Measurements from ENCODE around the gene ANKZF1.
A peak's percentile ranks its signal among the peaks of the same experiment; 100 is the strongest.

Gene ANKZF1

DNA sequence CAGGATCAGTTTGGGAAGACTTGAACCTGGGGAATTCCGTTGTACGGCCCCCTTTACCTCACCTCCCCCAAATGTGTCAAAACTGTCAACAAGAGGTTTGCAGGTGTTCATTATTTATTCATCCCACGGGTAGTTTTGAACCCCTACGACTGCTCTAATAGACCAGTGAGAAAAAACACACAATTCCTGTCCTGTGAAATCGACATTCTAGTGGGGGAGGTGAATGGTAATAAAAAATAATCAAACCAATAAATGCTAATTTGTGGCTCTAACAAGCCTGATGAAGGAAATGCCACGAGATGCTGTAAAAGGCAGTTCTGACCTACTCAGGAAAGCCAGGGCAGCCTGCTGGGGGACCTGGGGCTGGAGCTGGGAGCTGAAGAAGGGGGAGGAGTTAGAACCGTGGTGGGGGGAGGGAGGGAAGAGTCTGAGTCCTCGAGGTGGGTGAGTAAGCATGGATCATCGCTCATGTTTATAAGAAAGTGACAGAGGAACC lies 49.1 kb downstream of the ANKZF1 start:
- 14% methylated on average over 6 of the region's 9 CpGs for WGBS
- peak overlapping the region; percentile 62 for H3K4me3 ChIP-seq (ENCODE audit: low read length)

DNA sequence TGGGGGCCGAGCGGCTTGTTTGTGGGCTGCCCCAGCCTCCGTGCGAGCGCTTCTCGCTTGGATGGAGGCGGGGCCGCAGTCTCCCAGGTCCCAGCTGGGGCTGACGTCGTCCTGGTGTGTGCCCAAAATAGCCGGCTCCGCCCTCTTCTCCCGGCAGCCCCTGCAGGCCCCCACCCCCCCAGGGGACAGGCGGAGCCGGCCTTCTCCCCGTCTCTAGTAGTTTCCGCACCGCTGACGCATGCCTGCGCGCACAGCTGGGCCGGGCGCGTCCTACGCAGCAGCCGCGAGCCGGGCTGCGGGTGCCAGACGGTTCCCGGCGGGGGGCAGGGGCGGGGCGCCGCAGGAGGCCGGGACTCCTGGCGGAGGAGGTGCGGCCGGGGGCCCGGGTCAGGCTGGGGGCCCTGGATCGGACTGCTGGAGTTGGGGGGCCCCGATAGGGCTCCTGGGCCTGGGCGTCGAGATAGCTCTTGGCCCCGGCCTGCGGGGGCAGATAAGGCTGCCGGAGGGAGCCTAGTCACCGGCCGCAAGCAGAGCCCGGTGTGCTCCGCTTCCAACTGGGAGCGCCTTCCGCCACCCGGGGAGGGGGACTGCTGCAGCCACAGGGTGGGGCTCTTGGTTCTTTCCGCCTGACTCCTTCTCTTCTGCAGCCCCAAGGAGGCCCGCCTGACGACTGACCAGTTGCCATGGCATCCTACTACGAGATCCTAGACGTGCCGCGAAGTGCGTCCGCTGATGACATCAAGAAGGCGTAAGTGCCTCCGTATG lies 49.7 kb downstream of the ANKZF1 start, which contains the start of gene DNAJB2:
DNAJB2 (plus strand) TSS at position 216 of the 765 bp plus-strand sequence; CDS start at position 684, 468 bp downstream.
- Histone ChIP-seq H3K27ac (ENCODE audit: low read depth, low read length) (peak within 1 kb of the TSS; percentile 75; the same call in 1 of the 2 replicates), H3K4me1 (ENCODE audit: insufficient read depth, low read length) (peaks cover 17% of the 10 kb centered on the region), H3K9me3 (ENCODE audit: insufficient read depth, low read depth, low read length) (no peaks in the 10 kb centered on the region), H3K27me3 (ENCODE audit: insufficient read depth, low read length) (no peaks in the 10 kb centered on the region), H3K36me3 (ENCODE audit: insufficient read depth, low read length) (peaks cover 13% of the 10 kb centered on the region), H3K9ac (ENCODE audit: low read depth, low read length) (peak within 1 kb of the TSS; percentile 32), H3K4me3 (ENCODE audit: low read length) (peak within 1 kb of the TSS; percentile 62)
- under 1% methylated on average over 65 of the region's 65 CpGs for WGBS

More for the DNA sequence above, 49.1 kb downstream of the ANKZF1 start:
- peak overlapping the region; percentile 32; the same call in 1 of the 2 replicates for H3K9ac ChIP-seq (ENCODE audit: low read depth, low read length)
- H3K27me3 ChIP-seq (ENCODE audit: insufficient read depth, low read length): no peaks in the 10 kb centered on the region
- no peaks in the 10 kb centered on the region for H3K9me3 ChIP-seq (ENCODE audit: insufficient read depth, low read depth, low read length)
- peaks cover 20% of the 10 kb centered on the region for H3K4me1 ChIP-seq (ENCODE audit: insufficient read depth, low read length)
- H3K27ac ChIP-seq (ENCODE audit: low read depth, low read length): peak overlapping the region; percentile 75; the same call in 1 of the 2 replicates
- peaks cover 13% of the 10 kb centered on the region for H3K36me3 ChIP-seq (ENCODE audit: insufficient read depth, low read length)

DNA sequence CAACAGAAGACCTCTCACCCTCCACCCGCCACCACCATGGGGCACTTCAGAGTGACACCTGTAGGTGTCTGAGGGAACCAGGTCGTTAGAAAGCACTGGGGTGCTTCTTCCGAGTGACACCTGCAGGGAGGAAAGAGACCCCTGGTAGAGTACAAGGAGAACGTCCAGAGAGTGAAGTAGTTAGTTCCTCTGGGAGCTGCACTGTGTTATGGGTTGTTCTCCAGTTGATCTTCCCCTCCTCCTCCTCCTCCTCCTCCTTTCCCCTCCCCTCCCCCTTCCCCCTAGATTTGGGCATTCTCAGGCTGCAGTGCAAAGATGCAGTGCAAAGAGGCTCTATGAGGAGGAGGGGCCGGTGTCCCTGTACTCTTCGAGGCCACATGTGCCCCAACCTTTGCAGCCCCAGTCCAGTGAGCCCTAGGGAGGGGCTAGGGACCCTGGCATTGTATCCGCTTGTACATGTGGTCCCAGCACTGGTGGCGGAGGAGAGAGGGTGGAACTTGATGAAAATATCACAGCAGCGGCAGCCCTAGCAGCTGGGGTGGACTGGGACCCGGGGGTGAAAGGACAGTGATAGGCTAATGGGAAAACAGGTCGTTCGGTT lies 50.4 kb downstream of the ANKZF1 start:
- 45% methylated on average over 12 of the region's 12 CpGs for WGBS
- peak overlapping the region; percentile 75; the same call in 1 of the 2 replicates for H3K27ac ChIP-seq (ENCODE audit: low read depth, low read length)
- H3K4me3 ChIP-seq (ENCODE audit: low read length): peak overlapping the region; percentile 62
- H3K9ac ChIP-seq (ENCODE audit: low read depth, low read length): peak overlapping the region; percentile 32; the same call in 1 of the 2 replicates
- peaks cover 15% of the 10 kb centered on the region for H3K4me1 ChIP-seq (ENCODE audit: insufficient read depth, low read length)
- no peaks in the 10 kb centered on the region for H3K27me3 ChIP-seq (ENCODE audit: insufficient read depth, low read length)
- peaks cover 15% of the 10 kb centered on the region for H3K36me3 ChIP-seq (ENCODE audit: insufficient read depth, low read length)
- H3K9me3 ChIP-seq (ENCODE audit: insufficient read depth, low read depth, low read length): no peaks in the 10 kb centered on the region

DNA sequence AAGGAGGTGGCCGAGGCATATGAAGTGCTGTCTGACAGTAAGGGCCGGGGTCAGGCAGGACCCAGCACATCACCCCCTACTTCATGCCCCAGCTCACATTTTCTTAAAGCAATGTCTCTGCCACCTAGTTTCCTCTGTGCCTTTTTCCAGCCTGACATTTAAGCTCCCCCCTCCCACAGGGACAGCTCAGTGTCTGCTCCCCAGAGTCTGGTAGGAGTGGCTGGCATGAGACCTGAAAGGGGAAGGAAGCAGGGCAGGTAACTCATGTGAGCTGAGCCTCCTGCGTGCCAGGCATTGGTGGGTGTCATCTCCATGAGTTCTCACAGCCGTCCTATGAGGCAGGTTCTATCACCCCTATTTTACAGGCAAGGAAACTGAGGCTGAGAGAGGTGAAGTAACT lies 51.0 kb downstream of the ANKZF1 start:
- Histone ChIP-seq H3K9me3 (ENCODE audit: insufficient read depth, low read depth, low read length) (no peaks in the 10 kb centered on the region), H3K4me1 (ENCODE audit: insufficient read depth, low read length) (peaks cover 15% of the 10 kb centered on the region), H3K27me3 (ENCODE audit: insufficient read depth, low read length) (no peaks in the 10 kb centered on the region), H3K9ac (ENCODE audit: low read depth, low read length) (no peak overlapping the region), H3K4me3 (ENCODE audit: low read length) (no peak overlapping the region), H3K27ac (ENCODE audit: low read depth, low read length) (no peak overlapping the region), H3K36me3 (ENCODE audit: insufficient read depth, low read length) (peaks cover 15% of the 10 kb centered on the region)
- 91% methylated on average over 4 of the region's 4 CpGs for WGBS

DNA sequence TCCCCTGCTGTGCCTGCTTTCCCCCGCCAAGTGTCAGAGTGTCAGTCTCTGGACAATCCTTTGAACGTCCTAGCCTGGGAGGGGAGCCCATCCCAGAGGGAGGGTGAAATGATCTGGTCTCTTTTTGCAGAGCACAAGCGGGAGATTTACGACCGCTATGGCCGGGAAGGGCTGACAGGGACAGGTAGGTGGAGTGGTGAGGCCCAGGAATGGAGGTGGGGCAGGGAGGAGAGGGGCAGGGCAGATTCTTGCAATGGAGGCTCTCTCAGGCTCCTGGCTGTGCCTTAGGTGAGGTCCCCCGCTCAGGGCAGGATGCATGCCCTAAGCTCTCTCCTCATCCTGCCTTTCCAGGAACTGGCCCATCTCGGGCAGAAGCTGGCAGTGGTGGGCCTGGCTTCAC lies 52.0 kb downstream of the ANKZF1 start:
- Histone ChIP-seq H3K27ac (ENCODE audit: low read depth, low read length) (no peak overlapping the region), H3K27me3 (ENCODE audit: insufficient read depth, low read length) (no peaks in the 10 kb centered on the region), H3K4me1 (ENCODE audit: insufficient read depth, low read length) (peaks cover 19% of the 10 kb centered on the region), H3K4me3 (ENCODE audit: low read length) (no peak overlapping the region), H3K9me3 (ENCODE audit: insufficient read depth, low read depth, low read length) (no peaks in the 10 kb centered on the region), H3K36me3 (ENCODE audit: insufficient read depth, low read length) (peaks cover 15% of the 10 kb centered on the region), H3K9ac (ENCODE audit: low read depth, low read length) (no peak overlapping the region)
- WGBS: 71% methylated on average over 8 of the region's 8 CpGs

DNA sequence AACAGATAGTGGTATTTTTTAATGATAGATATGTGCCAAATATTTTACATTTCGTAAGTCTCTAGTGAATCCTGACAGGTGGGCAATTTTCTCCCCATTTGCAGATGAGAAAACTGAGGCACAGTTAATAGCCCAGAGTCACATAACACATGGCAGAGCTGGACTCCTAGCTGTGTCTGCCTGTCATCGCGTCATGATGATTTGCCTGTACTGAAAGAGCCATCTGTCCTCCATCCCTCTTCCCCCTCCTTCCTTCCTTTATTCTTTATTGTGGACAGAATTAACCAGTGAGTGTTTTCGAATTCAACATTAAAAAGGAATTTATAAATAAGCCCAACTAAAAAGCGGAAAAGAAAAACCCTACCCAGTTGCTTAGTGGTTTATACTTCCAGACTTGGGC lies 52.8 kb downstream of the ANKZF1 start:
- no peak overlapping the region for H3K4me3 ChIP-seq (ENCODE audit: low read length)
- peaks cover 16% of the 10 kb centered on the region for H3K4me1 ChIP-seq (ENCODE audit: insufficient read depth, low read length)
- H3K27ac ChIP-seq (ENCODE audit: low read depth, low read length): no peak overlapping the region
- 96% methylated on average over 5 of the region's 5 CpGs for WGBS
- no peaks in the 10 kb centered on the region for H3K9me3 ChIP-seq (ENCODE audit: insufficient read depth, low read depth, low read length)
- H3K9ac ChIP-seq (ENCODE audit: low read depth, low read length): no peak overlapping the region
- H3K36me3 ChIP-seq (ENCODE audit: insufficient read depth, low read length): peaks cover 15% of the 10 kb centered on the region
- H3K27me3 ChIP-seq (ENCODE audit: insufficient read depth, low read length): no peaks in the 10 kb centered on the region

DNA sequence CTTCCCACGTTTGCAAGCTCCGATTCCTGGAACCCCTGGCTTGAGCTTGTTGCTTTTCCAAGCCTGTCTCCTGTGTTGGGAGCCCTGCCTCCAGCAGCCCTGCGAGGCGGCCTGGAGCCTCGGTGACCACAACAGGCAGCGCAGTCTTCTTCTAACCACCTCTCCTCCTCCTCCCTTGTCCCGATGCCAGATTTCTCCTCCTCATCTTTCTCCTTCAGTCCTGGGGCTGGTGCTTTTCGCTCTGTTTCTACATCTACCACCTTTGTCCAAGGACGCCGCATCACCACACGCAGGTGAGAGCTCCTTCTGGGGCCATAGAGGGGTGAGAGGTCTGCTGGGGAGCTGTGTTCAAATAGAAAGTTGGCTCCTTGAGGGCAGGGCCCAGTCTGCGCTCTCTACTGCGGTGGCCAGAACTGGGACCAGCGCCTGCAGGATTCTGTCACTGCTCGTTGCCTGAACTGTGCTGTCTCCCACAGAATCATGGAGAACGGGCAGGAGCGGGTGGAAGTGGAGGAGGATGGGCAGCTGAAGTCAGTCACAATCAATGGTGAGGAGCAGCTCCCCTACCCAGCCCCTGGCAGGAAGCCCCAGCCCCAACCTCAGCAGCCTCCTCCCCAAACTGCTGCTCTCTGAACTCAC lies 53.5 kb downstream of the ANKZF1 start:
- H3K36me3 ChIP-seq (ENCODE audit: insufficient read depth, low read length): peaks cover 15% of the 10 kb centered on the region
- 93% methylated on average over 17 of the region's 17 CpGs for WGBS
- peaks cover 12% of the 10 kb centered on the region for H3K4me1 ChIP-seq (ENCODE audit: insufficient read depth, low read length)
- H3K4me3 ChIP-seq (ENCODE audit: low read length): no peak overlapping the region
- no peak overlapping the region for H3K27ac ChIP-seq (ENCODE audit: low read depth, low read length)
- H3K27me3 ChIP-seq (ENCODE audit: insufficient read depth, low read length): no peaks in the 10 kb centered on the region
- no peaks in the 10 kb centered on the region for H3K9me3 ChIP-seq (ENCODE audit: insufficient read depth, low read depth, low read length)
- no peak overlapping the region for H3K9ac ChIP-seq (ENCODE audit: low read depth, low read length)

DNA sequence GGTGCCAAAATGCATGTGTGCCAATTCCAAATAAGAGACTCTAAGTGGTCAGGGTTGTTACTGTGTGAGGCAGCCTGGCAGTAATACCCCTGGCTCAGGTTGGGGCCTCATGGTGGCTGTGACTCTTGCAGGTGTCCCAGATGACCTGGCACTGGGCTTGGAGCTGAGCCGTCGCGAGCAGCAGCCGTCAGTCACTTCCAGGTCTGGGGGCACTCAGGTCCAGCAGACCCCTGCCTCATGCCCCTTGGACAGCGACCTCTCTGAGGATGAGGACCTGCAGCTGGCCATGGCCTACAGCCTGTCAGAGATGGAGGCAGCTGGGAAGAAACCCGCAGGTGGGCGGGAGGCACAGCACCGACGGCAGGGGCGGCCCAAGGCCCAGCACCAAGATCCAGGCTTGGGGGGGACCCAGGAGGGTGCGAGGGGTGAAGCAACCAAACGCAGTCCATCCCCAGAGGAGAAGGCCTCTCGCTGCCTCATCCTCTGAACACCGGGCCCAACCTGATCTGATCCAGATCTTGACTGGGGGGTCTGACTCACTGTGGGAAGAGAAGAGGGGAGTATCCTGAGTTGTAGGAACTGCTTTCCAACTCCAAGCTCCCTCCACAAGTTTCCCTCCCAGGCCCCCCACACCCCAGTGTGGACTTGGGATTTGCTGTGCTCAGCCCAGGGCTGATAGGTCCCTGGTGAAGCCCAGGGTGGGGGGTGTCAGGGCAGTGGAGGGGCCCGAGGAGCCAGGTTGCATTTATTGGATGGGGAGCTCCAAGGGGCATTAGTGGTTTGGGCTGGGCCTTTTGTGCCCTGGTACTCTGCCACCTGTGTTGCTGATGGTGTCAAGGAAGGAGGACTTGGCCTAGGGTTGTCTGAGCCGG lies 55.1 kb downstream of the ANKZF1 start:
- WGBS: 94% methylated on average over 16 of the region's 16 CpGs

DNA sequence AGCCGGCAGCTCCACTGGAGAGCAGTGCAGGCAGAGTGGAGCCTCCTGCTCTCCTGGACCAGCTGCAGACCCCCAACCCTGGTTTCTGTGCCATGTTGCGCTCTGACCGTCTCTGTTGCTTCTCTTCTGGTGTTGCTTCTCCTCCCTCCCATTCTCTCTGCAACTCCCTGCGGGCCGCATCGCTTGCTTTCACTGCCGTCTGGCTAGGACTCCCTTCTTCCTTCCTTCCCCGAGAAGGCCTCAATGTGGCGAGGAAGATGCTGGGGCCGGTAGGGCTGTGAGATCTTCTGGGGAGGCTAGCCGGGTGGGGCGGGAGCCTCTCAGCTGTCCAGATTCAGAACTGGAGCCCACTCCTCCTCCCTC lies 55.7 kb downstream of the ANKZF1 start:
- H3K27ac ChIP-seq (ENCODE audit: low read depth, low read length): no peak overlapping the region
- 95% methylated on average over 12 of the region's 12 CpGs for WGBS
- H3K36me3 ChIP-seq (ENCODE audit: insufficient read depth, low read length): peaks cover 15% of the 10 kb centered on the region
- no peak overlapping the region for H3K9ac ChIP-seq (ENCODE audit: low read depth, low read length)
- H3K4me3 ChIP-seq (ENCODE audit: low read length): no peak overlapping the region
- H3K4me1 ChIP-seq (ENCODE audit: insufficient read depth, low read length): peaks cover 5% of the 10 kb centered on the region; the same call in 1 of the 2 replicates
- no peaks in the 10 kb centered on the region for H3K9me3 ChIP-seq (ENCODE audit: insufficient read depth, low read depth, low read length)
- H3K27me3 ChIP-seq (ENCODE audit: insufficient read depth, low read length): no peaks in the 10 kb centered on the region

More for the DNA sequence above, 55.1 kb downstream of the ANKZF1 start:
- Histone ChIP-seq H3K27ac (ENCODE audit: low read depth, low read length) (no peak overlapping the region), H3K9me3 (ENCODE audit: insufficient read depth, low read depth, low read length) (no peaks in the 10 kb centered on the region), H3K4me3 (ENCODE audit: low read length) (no peak overlapping the region), H3K27me3 (ENCODE audit: insufficient read depth, low read length) (no peaks in the 10 kb centered on the region), H3K36me3 (ENCODE audit: insufficient read depth, low read length) (peaks cover 15% of the 10 kb centered on the region), H3K9ac (ENCODE audit: low read depth, low read length) (no peak overlapping the region), H3K4me1 (ENCODE audit: insufficient read depth, low read length) (peaks cover 5% of the 10 kb centered on the region; the same call in 1 of the 2 replicates)

DNA sequence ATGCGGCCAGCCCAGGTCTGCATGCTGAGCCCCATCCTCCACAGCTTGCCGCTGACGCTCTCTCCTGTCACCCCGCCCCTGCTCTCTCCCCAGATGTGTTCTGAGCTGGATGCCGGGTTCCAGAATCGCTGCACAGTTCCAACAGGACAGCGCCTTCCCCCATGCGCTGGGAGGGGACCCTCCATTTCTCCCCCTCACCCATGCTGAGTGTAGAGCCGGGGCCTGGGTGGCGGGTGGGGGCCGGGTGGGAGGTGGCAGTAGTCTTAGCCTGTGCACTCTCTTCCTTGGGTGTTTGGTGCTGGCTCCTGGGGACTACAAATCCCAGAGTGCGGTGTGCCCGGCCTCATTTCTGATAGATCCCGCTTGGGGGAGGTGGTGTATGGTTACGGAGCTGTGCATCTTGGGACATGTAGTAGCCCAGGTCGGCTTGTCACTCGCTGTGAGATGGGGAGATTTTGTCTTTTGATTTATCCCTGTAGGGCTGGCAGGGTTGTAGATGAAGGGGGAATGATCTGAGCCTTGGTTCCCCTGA lies 56.4 kb downstream of the ANKZF1 start:
- H3K27me3 ChIP-seq (ENCODE audit: insufficient read depth, low read length): no peaks in the 10 kb centered on the region
- H3K36me3 ChIP-seq (ENCODE audit: insufficient read depth, low read length): peaks cover 14% of the 10 kb centered on the region
- WGBS: 74% methylated on average over 13 of the region's 17 CpGs
- H3K9me3 ChIP-seq (ENCODE audit: insufficient read depth, low read depth, low read length): no peaks in the 10 kb centered on the region
- no peak overlapping the region for H3K4me3 ChIP-seq (ENCODE audit: low read length)
- no peak overlapping the region for H3K9ac ChIP-seq (ENCODE audit: low read depth, low read length)
- no peak overlapping the region for H3K27ac ChIP-seq (ENCODE audit: low read depth, low read length)
- H3K4me1 ChIP-seq (ENCODE audit: insufficient read depth, low read length): peaks cover 5% of the 10 kb centered on the region; the same call in 1 of the 2 replicates
